Parathyroid adenoma (tissue), 2 donors: ENCODE data around the gene MUC15.

Experiments
- H2AFZ ChIP-seq: fragments of 300-600 bp; sonication (generic); one replicate; pipeline ENCODE4 v1.7.0; 2017; ENCODE audit warnings: antibody characterized with exemption, mild to moderate bottlenecking
- H3K27ac ChIP-seq: fragments of 300-600 bp; sonication (generic); one replicate; pipeline ENCODE4 v1.7.0; 2017
- H3K27me3 ChIP-seq: fragments of 300-600 bp; sonication (generic); one replicate; pipeline ENCODE4 v1.7.0; 2017; ENCODE audit warnings: low read length; ENCODE audit not compliant: control insufficient read depth, insufficient read depth
- H3K36me3 ChIP-seq: fragments of 300-600 bp; sonication (generic); one replicate; pipeline ENCODE4 v1.7.0; 2017; ENCODE audit warnings: low read length; ENCODE audit not compliant: control insufficient read depth, insufficient read depth
- H3K4me1 ChIP-seq: fragments of 300-600 bp; sonication (generic); one replicate; pipeline ENCODE4 v1.7.0; 2017; ENCODE audit warnings: control low read depth
- H3K4me2 ChIP-seq: fragments of 300-600 bp; sonication (generic); one replicate; pipeline ENCODE4 v1.7.0; 2017; ENCODE audit warnings: low read length
- H3K4me3 ChIP-seq: fragments of 300-600 bp; sonication (generic); one replicate; pipeline ENCODE4 v1.7.0; 2017; ENCODE audit warnings: low read depth, low read length
- H3K79me2 ChIP-seq: fragments of 300-600 bp; sonication (generic); one replicate; pipeline ENCODE4 v1.7.0; 2017; ENCODE audit warnings: control low read depth
- H3K9ac ChIP-seq: fragments of 300-600 bp; sonication (generic); one replicate; pipeline ENCODE4 v1.7.0; 2017; ENCODE audit warnings: mild to moderate bottlenecking
- H3K9me3 ChIP-seq: fragments of 300-600 bp; sonication (generic); one replicate; pipeline ENCODE4 v1.7.0; 2017; ENCODE audit warnings: low read length; ENCODE audit not compliant: control insufficient read depth
- TF ChIP-seq, protein P1 (sequence below): fragments of 300-600 bp; sonication (generic); IDR thresholded peaks from one replicate; pipeline ENCODE4 v1.7.0; 2017; ENCODE audit warnings: antibody characterized with exemption, mild to moderate bottlenecking
- donor health status: primary hyperparathyroidism.

Gene MUC15

GRCh38 chr11:26571861-26572654 is at the start of gene MUC15:
MUC15 (minus strand) TSS chr11:26572263; CDS start chr11:26567094, 5,169 bp downstream.
- H3K36me3 ChIP-seq: no peaks in the 10 kb centered on the region
- no peaks in the 10 kb centered on the region for H3K9me3 ChIP-seq
- no peaks in the 10 kb centered on the region for H3K4me1 ChIP-seq
- no peaks in the 10 kb centered on the region for H3K27me3 ChIP-seq
- no peak within 1 kb of the TSS for H3K4me3 ChIP-seq
- H3K4me2 ChIP-seq: no peak within 1 kb of the TSS
- H3K79me2 ChIP-seq: no peaks in the 10 kb centered on the region
- TF ChIP-seq, protein P1, sequence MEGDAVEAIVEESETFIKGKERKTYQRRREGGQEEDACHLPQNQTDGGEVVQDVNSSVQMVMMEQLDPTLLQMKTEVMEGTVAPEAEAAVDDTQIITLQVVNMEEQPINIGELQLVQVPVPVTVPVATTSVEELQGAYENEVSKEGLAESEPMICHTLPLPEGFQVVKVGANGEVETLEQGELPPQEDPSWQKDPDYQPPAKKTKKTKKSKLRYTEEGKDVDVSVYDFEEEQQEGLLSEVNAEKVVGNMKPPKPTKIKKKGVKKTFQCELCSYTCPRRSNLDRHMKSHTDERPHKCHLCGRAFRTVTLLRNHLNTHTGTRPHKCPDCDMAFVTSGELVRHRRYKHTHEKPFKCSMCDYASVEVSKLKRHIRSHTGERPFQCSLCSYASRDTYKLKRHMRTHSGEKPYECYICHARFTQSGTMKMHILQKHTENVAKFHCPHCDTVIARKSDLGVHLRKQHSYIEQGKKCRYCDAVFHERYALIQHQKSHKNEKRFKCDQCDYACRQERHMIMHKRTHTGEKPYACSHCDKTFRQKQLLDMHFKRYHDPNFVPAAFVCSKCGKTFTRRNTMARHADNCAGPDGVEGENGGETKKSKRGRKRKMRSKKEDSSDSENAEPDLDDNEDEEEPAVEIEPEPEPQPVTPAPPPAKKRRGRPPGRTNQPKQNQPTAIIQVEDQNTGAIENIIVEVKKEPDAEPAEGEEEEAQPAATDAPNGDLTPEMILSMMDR: no peak
- no peak within 1 kb of the TSS for H3K27ac ChIP-seq
- H3K9ac ChIP-seq: no peak within 1 kb of the TSS
- no peak within 1 kb of the TSS for H2AFZ ChIP-seq

DNA sequence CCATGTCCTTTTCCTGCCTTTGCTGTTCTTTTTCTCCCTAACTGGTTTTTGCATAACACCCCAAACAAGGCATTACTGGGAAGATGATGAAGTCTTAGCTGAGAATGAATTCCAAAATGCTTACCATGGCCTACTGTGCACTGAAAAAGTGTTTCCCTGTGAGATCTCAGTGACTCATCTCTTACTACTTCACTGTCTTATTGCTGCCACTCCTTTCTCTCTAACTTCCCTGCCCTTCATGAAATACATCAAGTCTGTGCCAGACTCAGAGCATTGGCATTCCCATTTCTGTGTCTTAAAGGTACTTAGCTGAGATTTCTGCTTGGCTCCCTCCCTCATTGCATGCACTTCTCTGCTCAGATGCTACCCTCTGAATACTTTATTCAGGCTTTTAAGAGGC is 49.1 kb upstream of the MUC15 start:
- Histone ChIP-seq H2AFZ (no peak overlapping the region), H3K27me3 (no peaks in the 10 kb centered on the region), H3K4me3 (no peak overlapping the region), H3K9me3 (no peaks in the 10 kb centered on the region), H3K36me3 (no peaks in the 10 kb centered on the region), H3K27ac (no peak overlapping the region), H3K79me2 (no peaks in the 10 kb centered on the region), H3K4me2 (no peak overlapping the region), H3K9ac (no peak overlapping the region), H3K4me1 (no peaks in the 10 kb centered on the region)
- TF ChIP-seq, protein P1: no peak

DNA sequence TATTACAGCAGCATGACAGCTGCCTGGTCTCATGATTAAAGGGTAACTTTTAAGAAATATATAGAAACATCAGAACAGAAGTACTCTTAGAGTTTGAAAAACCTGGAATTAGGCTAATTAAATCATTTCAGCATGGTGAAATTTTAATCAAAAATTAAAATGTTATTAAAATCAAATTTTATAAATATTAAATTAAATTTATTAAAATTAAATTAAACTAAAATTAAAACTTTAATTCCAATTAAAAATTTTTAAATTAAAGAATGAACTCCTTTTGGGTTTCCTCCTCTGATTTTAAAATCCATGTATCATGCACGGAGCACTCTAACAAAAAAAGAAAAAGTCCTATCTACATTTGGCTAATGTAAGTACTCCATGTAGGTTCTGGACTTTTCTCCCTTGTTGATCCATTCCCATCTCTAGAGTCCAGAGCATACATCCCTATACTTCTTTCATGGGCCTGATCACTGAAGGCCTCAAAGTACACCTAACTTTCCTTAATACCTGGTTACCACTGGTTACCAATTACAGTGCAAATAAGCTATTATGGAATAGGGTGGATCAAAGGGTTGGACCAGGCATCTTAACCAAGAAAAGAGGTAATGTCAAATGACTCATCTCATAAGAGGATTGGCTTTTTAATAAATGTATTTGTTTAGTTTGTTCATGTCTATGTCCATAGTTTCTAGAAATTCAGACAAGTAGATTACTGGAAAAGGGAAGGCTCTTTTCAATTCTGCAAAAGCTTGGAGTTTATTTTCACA is 48.4 kb upstream of the MUC15 start:
- TF ChIP-seq, protein P1: no peak
- Histone ChIP-seq H3K27me3 (no peaks in the 10 kb centered on the region), H3K4me1 (no peaks in the 10 kb centered on the region), H3K9ac (no peak overlapping the region), H3K4me2 (no peak overlapping the region), H3K9me3 (no peaks in the 10 kb centered on the region), H3K36me3 (no peaks in the 10 kb centered on the region), H3K4me3 (no peak overlapping the region), H2AFZ (no peak overlapping the region), H3K79me2 (no peaks in the 10 kb centered on the region), H3K27ac (no peak overlapping the region)

- Histone ChIP-seq H3K36me3 (no peaks in the 10 kb centered on the region), H3K9me3 (no peaks in the 10 kb centered on the region), H3K27ac (no peak overlapping the region), H3K27me3 (no peaks in the 10 kb centered on the region), H3K4me1 (no peaks in the 10 kb centered on the region), H2AFZ (no peak overlapping the region), H3K79me2 (no peaks in the 10 kb centered on the region), H3K9ac (no peak overlapping the region), H3K4me3 (no peak overlapping the region), H3K4me2 (no peak overlapping the region)
- TF ChIP-seq, protein P1: no peak
Measured at GRCh38 chr11:26618441-26618840, 46.4 kb upstream of the MUC15 start.
